GM19043 (cell line): Measurements from ENCODE around the gene MT4.
A peak's percentile ranks its signal among the peaks of the same experiment; 100 is the strongest.

Experiments used
- ATAC-seq: cut with Tn5 transposase; IDR thresholded peaks from one replicate; pipeline ENCODE4 v1.9.1; 2021; ENCODE audit warnings: low read depth; ENCODE audit not compliant: unreplicated experiment

Gene MT4

GRCh38 chr16:56617212-56618085 lies 52.6 kb downstream of the MT4 start:
- peak; percentile 69 for ATAC-seq

GRCh38 chr16:56618138-56618537 lies 53.3 kb downstream of the MT4 start:
- no peak for ATAC-seq
